Measurements from ENCODE around the gene PRKAG2.

GRCh38 chr7:151711906-151712809, 164.8 kb downstream of the PRKAG2 start:
- TF ChIP-seq CTCF (IDR thresholded peaks at IDR 0.05; ENCODE audit: low read depth, low read length, poor library complexity, severe bottlenecking) (no peak), EZH2phosphoT487 (IDR thresholded peaks at IDR 0.05; ENCODE audit: borderline replicate concordance, low read length) (no peak)

Measured in DOHH2 (cell line).